ENCODE measurements around the gene CCR5AS.
"Not testable (repeated sequence)": the region's sequence is repeated elsewhere in the genome, so short reads cannot be mapped to it uniquely, and the experiment has no call there.

Gene CCR5AS

DNA sequence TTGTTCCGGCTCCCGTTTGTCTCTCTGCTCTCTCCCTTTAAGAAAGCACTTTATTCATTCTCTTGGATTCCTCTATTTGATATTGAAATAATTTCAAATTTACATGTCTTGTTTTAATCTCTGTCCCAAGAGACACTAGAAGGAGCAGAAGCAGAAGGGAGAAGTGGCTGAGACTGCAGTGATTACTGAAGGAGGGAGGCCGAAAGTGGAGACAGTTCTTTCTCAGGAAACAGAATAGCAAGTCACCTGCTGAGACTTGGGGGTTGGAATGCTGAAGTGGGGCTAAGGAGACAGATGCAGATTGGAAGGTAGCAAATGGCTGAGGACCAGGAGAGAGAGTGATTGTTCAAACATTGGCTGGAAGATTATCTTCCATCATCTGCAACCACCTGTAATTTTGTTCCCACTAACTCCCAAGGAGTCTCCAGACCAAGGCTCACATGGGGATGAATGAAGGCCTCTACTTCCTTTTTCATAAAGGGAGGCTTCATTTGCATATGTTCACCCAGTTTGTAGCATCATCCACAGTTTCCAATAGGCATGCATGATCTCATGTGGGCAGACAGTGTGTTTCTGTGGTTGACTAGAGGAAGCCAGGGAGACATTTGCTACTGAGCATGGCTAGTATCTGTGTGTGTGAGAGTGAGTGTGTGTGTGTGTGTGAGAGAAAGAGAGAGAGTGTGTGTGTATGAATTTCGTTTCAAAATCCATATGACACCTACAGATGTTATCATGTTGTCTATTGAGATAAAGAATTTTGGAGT, 33.8 kb upstream of the CCR5AS start:
- Mint-ChIP-seq H3K36me3 (ENCODE audit: low read depth) (no peaks in the 10 kb centered on the region), H3K27ac (no peak overlapping the region), H3K9me3 (no peaks in the 10 kb centered on the region), H3K27me3 (ENCODE audit: insufficient read depth) (peaks cover 30% of the 10 kb centered on the region), H3K4me3 (no peak overlapping the region), H3K4me1 (ENCODE audit: low read depth) (no peaks in the 10 kb centered on the region)
- DNase-seq = no peak
- TF ChIP-seq, protein P1, sequence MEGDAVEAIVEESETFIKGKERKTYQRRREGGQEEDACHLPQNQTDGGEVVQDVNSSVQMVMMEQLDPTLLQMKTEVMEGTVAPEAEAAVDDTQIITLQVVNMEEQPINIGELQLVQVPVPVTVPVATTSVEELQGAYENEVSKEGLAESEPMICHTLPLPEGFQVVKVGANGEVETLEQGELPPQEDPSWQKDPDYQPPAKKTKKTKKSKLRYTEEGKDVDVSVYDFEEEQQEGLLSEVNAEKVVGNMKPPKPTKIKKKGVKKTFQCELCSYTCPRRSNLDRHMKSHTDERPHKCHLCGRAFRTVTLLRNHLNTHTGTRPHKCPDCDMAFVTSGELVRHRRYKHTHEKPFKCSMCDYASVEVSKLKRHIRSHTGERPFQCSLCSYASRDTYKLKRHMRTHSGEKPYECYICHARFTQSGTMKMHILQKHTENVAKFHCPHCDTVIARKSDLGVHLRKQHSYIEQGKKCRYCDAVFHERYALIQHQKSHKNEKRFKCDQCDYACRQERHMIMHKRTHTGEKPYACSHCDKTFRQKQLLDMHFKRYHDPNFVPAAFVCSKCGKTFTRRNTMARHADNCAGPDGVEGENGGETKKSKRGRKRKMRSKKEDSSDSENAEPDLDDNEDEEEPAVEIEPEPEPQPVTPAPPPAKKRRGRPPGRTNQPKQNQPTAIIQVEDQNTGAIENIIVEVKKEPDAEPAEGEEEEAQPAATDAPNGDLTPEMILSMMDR (IDR thresholded peaks at IDR 0.05) = no peak

DNA sequence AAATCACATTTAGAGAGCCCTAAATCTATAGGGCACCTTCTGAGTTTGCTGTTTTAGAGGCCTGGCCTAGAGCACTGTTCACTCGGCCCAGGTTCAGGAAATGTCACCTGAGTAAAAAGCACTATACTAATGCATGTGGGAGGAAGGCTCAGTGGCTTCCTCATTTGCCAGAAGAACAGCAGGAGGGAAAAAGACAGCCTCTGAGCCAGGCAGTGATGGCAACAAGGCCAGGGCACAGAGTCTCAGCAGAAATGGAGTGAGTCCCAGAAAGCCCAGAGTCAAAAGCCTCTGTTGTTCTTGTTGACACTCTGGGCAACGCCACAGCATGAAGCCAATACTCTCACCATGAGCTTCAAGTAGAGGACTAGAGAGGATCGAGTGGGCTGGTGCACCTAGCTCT, 32.0 kb upstream of the CCR5AS start:
- no peaks in the 10 kb centered on the region for H3K4me1 Mint-ChIP-seq (ENCODE audit: low read depth)
- H3K27ac Mint-ChIP-seq = no peak overlapping the region
- no peak overlapping the region for H3K4me3 Mint-ChIP-seq
- DNase-seq = no peak
- TF ChIP-seq, protein P1 (IDR thresholded peaks at IDR 0.05) = no peak
- no peaks in the 10 kb centered on the region for H3K36me3 Mint-ChIP-seq (ENCODE audit: low read depth)
- no peaks in the 10 kb centered on the region for H3K9me3 Mint-ChIP-seq
- peaks cover 35% of the 10 kb centered on the region for H3K27me3 Mint-ChIP-seq (ENCODE audit: insufficient read depth)

DNA sequence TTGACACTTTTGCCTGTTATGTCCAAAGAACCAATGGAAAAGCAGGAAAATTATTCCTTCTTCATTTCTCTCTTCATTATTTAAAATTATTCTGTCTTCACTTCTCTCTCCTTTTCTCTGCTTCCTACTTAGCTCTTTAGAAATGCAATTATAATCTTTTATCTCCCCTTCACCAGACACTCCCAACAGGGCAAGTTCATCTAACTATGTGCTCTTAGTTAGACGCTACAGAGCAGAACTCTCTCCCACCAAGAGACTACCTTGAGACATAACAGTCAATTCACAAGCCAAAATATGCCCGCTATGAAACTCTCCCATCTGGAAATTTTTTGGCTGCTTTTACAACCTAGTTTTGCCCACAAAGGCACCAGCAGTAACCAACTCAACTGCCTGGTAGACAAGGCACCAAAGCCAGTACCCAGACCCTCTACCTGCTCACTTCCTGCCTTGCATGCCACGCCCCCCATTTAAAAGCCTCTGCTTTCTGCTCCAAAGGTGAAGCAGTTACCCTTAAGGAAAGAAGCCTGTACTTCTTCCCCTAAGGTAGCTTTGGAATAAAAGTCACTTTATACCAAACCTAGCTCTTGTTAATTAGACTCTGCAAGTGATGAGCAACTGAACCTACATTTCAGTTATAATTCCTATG, 28.3 kb upstream of the CCR5AS start:
- no peak overlapping the region for H3K27ac Mint-ChIP-seq
- peaks cover 17% of the 10 kb centered on the region for H3K9me3 Mint-ChIP-seq
- H3K4me3 Mint-ChIP-seq = no peak overlapping the region
- DNase-seq = no peak
- peaks cover 8% of the 10 kb centered on the region for H3K36me3 Mint-ChIP-seq (ENCODE audit: low read depth)
- no peaks in the 10 kb centered on the region for H3K4me1 Mint-ChIP-seq (ENCODE audit: low read depth)
- H3K27me3 Mint-ChIP-seq (ENCODE audit: insufficient read depth) = peaks cover 38% of the 10 kb centered on the region
- TF ChIP-seq, protein P1 (IDR thresholded peaks at IDR 0.05) = no peak

DNA sequence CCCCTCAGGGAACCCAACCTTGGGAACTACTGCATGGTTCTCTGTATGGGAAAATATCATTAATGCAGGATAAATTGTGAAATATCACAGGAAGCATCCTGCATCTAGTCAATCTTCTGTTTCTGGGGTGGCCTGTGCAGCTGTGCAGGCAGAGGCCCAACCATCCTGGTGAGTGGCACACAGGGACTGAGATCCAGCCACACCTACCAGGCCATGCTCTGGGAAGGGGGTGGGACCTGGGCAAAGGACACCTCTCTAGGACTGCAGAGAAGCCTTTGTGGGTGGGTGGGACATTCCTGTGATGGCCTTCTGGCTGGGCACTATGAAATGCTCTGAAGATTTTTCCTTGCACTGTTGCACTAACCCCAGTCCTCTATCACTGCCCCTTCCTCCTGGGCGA, 27.0 kb upstream of the CCR5AS start:
- no peak for DNase-seq
- TF ChIP-seq, protein P1 (IDR thresholded peaks at IDR 0.05) = no peak
- H3K4me3 Mint-ChIP-seq = no peak overlapping the region
- H3K27ac Mint-ChIP-seq = no peak overlapping the region
- no peaks in the 10 kb centered on the region for H3K4me1 Mint-ChIP-seq (ENCODE audit: low read depth)
- peaks cover 8% of the 10 kb centered on the region for H3K36me3 Mint-ChIP-seq (ENCODE audit: low read depth)
- H3K9me3 Mint-ChIP-seq = peaks cover 17% of the 10 kb centered on the region
- peaks cover 36% of the 10 kb centered on the region for H3K27me3 Mint-ChIP-seq (ENCODE audit: insufficient read depth)

DNA sequence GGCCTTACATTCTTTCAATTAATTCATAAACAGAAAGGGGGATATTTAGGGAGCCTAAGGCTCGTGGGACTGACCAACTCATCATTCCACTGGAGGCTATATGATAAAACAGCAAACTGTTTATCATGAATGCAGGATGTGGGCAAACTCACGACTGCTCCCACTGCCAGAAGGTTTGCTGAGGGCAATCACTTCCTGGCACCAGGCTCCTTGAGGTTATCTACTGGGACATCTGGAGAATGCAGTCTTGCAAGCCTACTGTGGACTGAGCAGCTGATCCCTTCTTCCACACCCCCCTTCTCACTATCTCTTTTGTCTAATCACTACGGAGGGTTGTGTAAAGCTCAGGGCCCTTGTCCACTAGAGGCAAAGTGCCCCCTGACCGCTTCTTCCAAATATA, 26.3 kb upstream of the CCR5AS start:
- H3K27me3 Mint-ChIP-seq (ENCODE audit: insufficient read depth) = peaks cover 35% of the 10 kb centered on the region
- H3K4me1 Mint-ChIP-seq (ENCODE audit: low read depth); H3K4me3 Mint-ChIP-seq; H3K36me3 Mint-ChIP-seq (ENCODE audit: low read depth); DNase-seq; H3K27ac Mint-ChIP-seq: not testable (repeated sequence)
- H3K9me3 Mint-ChIP-seq = peaks cover 17% of the 10 kb centered on the region

DNA sequence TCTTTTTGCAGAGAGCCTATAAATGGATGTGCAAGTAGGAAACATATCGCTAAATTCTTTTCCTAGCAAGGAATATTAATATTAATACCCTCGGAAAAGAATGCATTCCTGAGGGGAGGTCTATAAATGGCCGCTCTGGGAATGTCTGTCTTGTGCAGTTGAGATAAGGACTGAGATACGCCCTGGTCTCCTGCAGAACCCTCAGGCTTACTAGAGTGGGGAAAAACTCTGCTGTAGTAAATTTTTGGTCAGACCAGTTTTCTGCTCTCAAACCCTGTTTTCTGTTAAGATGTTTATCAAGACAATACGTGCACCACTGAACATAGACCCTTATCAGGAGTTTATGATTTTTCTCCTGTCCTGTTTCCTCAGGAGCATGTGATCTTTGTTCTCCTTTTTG, 25.0 kb upstream of the CCR5AS start:
- H3K36me3 Mint-ChIP-seq (ENCODE audit: low read depth); H3K4me3 Mint-ChIP-seq; H3K4me1 Mint-ChIP-seq (ENCODE audit: low read depth); DNase-seq; H3K27ac Mint-ChIP-seq: not testable (repeated sequence)
- H3K27me3 Mint-ChIP-seq (ENCODE audit: insufficient read depth) = peaks cover 34% of the 10 kb centered on the region
- H3K9me3 Mint-ChIP-seq = peaks cover 17% of the 10 kb centered on the region

DNA sequence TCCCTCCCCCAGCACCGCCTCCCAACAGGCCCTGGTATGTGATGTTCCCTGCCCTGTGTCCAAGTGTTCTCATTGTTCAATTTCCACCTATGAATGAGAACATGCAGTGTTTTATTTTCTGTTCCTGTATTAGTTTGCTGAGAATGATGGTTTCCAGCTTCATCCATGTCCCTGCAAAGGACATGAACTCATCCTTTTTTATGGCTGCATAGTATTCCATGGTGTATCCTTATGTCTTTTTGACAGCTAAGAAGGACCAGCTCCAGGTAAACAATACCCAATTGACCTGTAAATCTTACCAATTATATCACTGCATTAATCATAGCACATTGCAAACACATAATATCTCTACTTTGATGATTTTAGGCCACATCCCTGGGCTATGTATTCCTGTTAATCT, 24.0 kb upstream of the CCR5AS start:
- Mint-ChIP-seq H3K9me3 (peaks cover 17% of the 10 kb centered on the region), H3K27me3 (ENCODE audit: insufficient read depth) (peaks cover 27% of the 10 kb centered on the region), H3K4me1 (ENCODE audit: low read depth) (peaks cover 13% of the 10 kb centered on the region)
- not testable (repeated sequence) for H3K27ac Mint-ChIP-seq; DNase-seq; H3K4me3 Mint-ChIP-seq; H3K36me3 Mint-ChIP-seq (ENCODE audit: low read depth)

Data from HFFc6 (cell line).